GM18526 (cell line): Measurements from ENCODE around the gene PPP2R1B.

Experiments
- POLR2A ChIP-seq: IDR thresholded peaks from 3 replicates; pipeline ENCODE4 v1.6.1; 2011; ENCODE audit not compliant: insufficient read length; ENCODE audit errors: extremely low read depth

The PPP2R1B gene

GRCh38 chr11:111737444-111738210 is 28.6 kb downstream of the PPP2R1B start:
- TF ChIP-seq POLR2A, result no peak

- no peak for TF ChIP-seq POLR2A
Observed at GRCh38 chr11:111736621-111737443, 29.4 kb downstream of the PPP2R1B start.

- no peak for TF ChIP-seq POLR2A
Observed at GRCh38 chr11:111736181-111736590, 30.0 kb downstream of the PPP2R1B start.

GRCh38 chr11:111735262-111736116 is 30.7 kb downstream of the PPP2R1B start:
- TF ChIP-seq POLR2A, result no peak

- no peak for TF ChIP-seq POLR2A
Observed at GRCh38 chr11:111734954-111735261, 31.3 kb downstream of the PPP2R1B start.

- TF ChIP-seq POLR2A, result no peak
Observed at GRCh38 chr11:111734101-111734953, 31.9 kb downstream of the PPP2R1B start.

- TF ChIP-seq POLR2A, result no peak
Observed at GRCh38 chr11:111733611-111734088, 32.5 kb downstream of the PPP2R1B start.

GRCh38 chr11:111733016-111733415 is 33.2 kb downstream of the PPP2R1B start:
- TF ChIP-seq POLR2A, result no peak

- no peak for TF ChIP-seq POLR2A
Observed at GRCh38 chr11:111731821-111732220, 34.4 kb downstream of the PPP2R1B start.

GRCh38 chr11:111730871-111731591 is 35.2 kb downstream of the PPP2R1B start:
- TF ChIP-seq POLR2A, result no peak

GRCh38 chr11:111729831-111730311 is 36.3 kb downstream of the PPP2R1B start:
- TF ChIP-seq POLR2A, result no peak

GRCh38 chr11:111729071-111729830 is 36.9 kb downstream of the PPP2R1B start:
- no peak for TF ChIP-seq POLR2A

GRCh38 chr11:111727431-111727830 is 38.8 kb downstream of the PPP2R1B start:
- no peak for TF ChIP-seq POLR2A
